Right ventricle myocardium inferior (tissue), 1 donor: ENCODE measurements around the gene RIMBP2. TPM values are rescaled to one million over a fixed set of nuclear protein-coding genes. Genes with fewer than 3 reads are reported as not detected.

Source experiments
- ATAC-seq: fragments of 200-7000 bp; cut with Tn5 transposase; one replicate; pipeline ENCODE4 v1.9.1; 2020; ENCODE audit warnings: mild to moderate bottlenecking, moderate library complexity
- DNase-seq: peaks from one replicate; pipeline ENCODE4 v3.0.0; 2021; ENCODE audit errors: missing footprints
- intact Hi-C: fragments of 100-400 bp; cut with DNase I; formaldehyde crosslinking; loops from one replicate; pipeline ENCODE4 v1.11.0; 2022
- total RNA-seq: library from RNA; stranded (reverse); fragmentation: NEBNext Ultra II Directional; extraction: Animal tissue kit (Norgen Biotek cat#: 25700); gene quantifications from one replicate; pipeline ENCODE4 v1.2.1, GENCODE V29; 2021
- donor health status: DM: no; HTN: yes; CAD: no; lungs with severe emphysema.

Gene RIMBP2
- total RNA-seq, 1 donor from 2014 or later = not detected

GRCh38 chr12:130476451-130477135 lies 239.5 kb downstream of the RIMBP2 start:
- intact Hi-C loops = no loop called here
- no peak for ATAC-seq
- peak; percentile 40 for DNase-seq

GRCh38 chr12:130474599-130475269 lies 241.4 kb downstream of the RIMBP2 start:
- peak; percentile 52 for DNase-seq
- intact Hi-C loops = no loop called here
- ATAC-seq = no peak

GRCh38 chr12:130473266-130473665 lies 242.8 kb downstream of the RIMBP2 start:
- intact Hi-C loops = no loop called here
- no peak for ATAC-seq
- DNase-seq = peak; percentile 33

GRCh38 chr12:130470969-130471368 lies 245.1 kb downstream of the RIMBP2 start:
- intact Hi-C loops = no loop called here
- DNase-seq (peak; percentile 34), ATAC-seq (no peak)

- no peak for ATAC-seq
- intact Hi-C loops = no loop called here
- no peak for DNase-seq
These were observed 246.5 kb downstream of the RIMBP2 start for GRCh38 chr12:130469552-130469951.

- ATAC-seq (no peak), DNase-seq (peak; percentile 51)
- intact Hi-C loops = no loop called here
These were observed 247.3 kb downstream of the RIMBP2 start for GRCh38 chr12:130468700-130469245.

GRCh38 chr12:130468186-130468585 lies 247.9 kb downstream of the RIMBP2 start:
- peak; percentile 13 for DNase-seq
- no peak for ATAC-seq
- intact Hi-C loops = no loop called here

- ATAC-seq = no peak
These were observed 250.5 kb downstream of the RIMBP2 start for GRCh38 chr12:130465626-130466025.

GRCh38 chr12:130465046-130465445 lies 251.1 kb downstream of the RIMBP2 start:
- no peak for ATAC-seq
- no peak for DNase-seq
- intact Hi-C loops = no loop called here

More at GRCh38 chr12:130465626-130466025, 250.5 kb downstream of the RIMBP2 start:
- intact Hi-C loops = no loop called here
- peak; percentile 41 for DNase-seq

GRCh38 chr12:130463818-130464670 lies 252.1 kb downstream of the RIMBP2 start:
- ATAC-seq (no peak), DNase-seq (no peak)
- intact Hi-C loops = no loop called here

- intact Hi-C loops = no loop called here
- DNase-seq (no peak), ATAC-seq (no peak)
These were observed 252.8 kb downstream of the RIMBP2 start for GRCh38 chr12:130463275-130463658.

GRCh38 chr12:130462558-130463274 lies 253.4 kb downstream of the RIMBP2 start:
- DNase-seq (no peak), ATAC-seq (no peak)
- intact Hi-C loops = no loop called here

- ATAC-seq (no peak), DNase-seq (no peak)
- intact Hi-C loops = no loop called here
These were observed 254.1 kb downstream of the RIMBP2 start for GRCh38 chr12:130461839-130462557.

- no peak for ATAC-seq
- intact Hi-C loops = no loop called here
- no peak for DNase-seq
These were observed 254.7 kb downstream of the RIMBP2 start for GRCh38 chr12:130461447-130461815.

- intact Hi-C loops = no loop called here
- DNase-seq = peak; percentile 57
- no peak for ATAC-seq
These were observed 255.3 kb downstream of the RIMBP2 start for GRCh38 chr12:130460611-130461446.

- intact Hi-C loops = no loop called here
- DNase-seq (no peak), ATAC-seq (no peak)
These were observed 256.2 kb downstream of the RIMBP2 start for GRCh38 chr12:130459916-130460315.

GRCh38 chr12:130458341-130458740 lies 257.8 kb downstream of the RIMBP2 start:
- DNase-seq (no peak), ATAC-seq (no peak)
- intact Hi-C loops = no loop called here
